HepG2 (cell line): ENCODE results near the gene SAMD14. TPM values are rescaled to one million over a fixed set of nuclear protein-coding genes. Genes with fewer than 3 reads are reported as not detected.

Source experiments
- BCL3 ChIP-seq: sonication (generic); formaldehyde crosslinking; IDR thresholded peaks from 2 replicates; pipeline ENCODE4 v1.5.1; 2020; ENCODE audit warnings: mild to moderate bottlenecking, missing genetic modification reagents, moderate library complexity
- CBX1 ChIP-seq: IDR thresholded peaks from one replicate; pipeline ENCODE4 v1.6.1; 2016; ENCODE audit warnings: antibody characterized with exemption, low read depth
- CREM ChIP-seq, 2 experiments: sonication (generic) in 1 of 2; formaldehyde crosslinking in 1 of 2; IDR thresholded peaks; 2 replicates each; pipeline versions ENCODE4 v1.4.0 to v1.6.1; 2016 to 2020; ENCODE audit warnings: antibody characterized with exemption in 1 of 2, mild to moderate bottlenecking in 1 of 2, missing genetic modification reagents in 1 of 2
- GPN1 ChIP-seq: sonication (generic); formaldehyde crosslinking; IDR thresholded peaks from 2 replicates; pipeline ENCODE4 v1.5.1; 2020; ENCODE audit warnings: missing genetic modification reagents, borderline replicate concordance
- IRX3 ChIP-seq: sonication (generic); formaldehyde crosslinking; IDR thresholded peaks from 2 replicates; pipeline ENCODE4 v1.8.1; 2023; ENCODE audit warnings: mild to moderate bottlenecking, low read depth, missing genetic modification reagents, borderline replicate concordance
- MIER2 ChIP-seq: IDR thresholded peaks from 2 replicates; pipeline ENCODE4 v1.6.1; 2016; ENCODE audit warnings: missing biosample characterization, missing genetic modification reagents
- MTA1 ChIP-seq: sonication (generic); formaldehyde crosslinking; IDR thresholded peaks from 2 replicates; pipeline ENCODE4 v1.4.0; 2020; ENCODE audit warnings: missing genetic modification reagents, mild to moderate bottlenecking, borderline replicate concordance
- MXD1 ChIP-seq: sonication (generic); formaldehyde crosslinking; IDR thresholded peaks from 2 replicates; pipeline ENCODE4 v1.4.0; 2020; ENCODE audit warnings: mild to moderate bottlenecking, missing genetic modification reagents
- TAF1 ChIP-seq: sonication (generic); formaldehyde crosslinking; IDR thresholded peaks from 2 replicates; pipeline ENCODE4 v1.4.0; 2020; ENCODE audit warnings: missing genetic modification reagents
- UBTF ChIP-seq: sonication (generic); formaldehyde crosslinking; IDR thresholded peaks from 2 replicates; pipeline ENCODE4 v1.4.0; 2020; ENCODE audit warnings: mild to moderate bottlenecking, missing genetic modification reagents
- ZBTB2 ChIP-seq: sonication (generic); formaldehyde crosslinking; IDR thresholded peaks from 2 replicates; pipeline ENCODE4 v1.8.0; 2022; ENCODE audit warnings: low read depth, missing genetic modification reagents
- ZBTB3 ChIP-seq: sonication (generic); formaldehyde crosslinking; IDR thresholded peaks from 2 replicates; pipeline ENCODE4 v1.4.0; 2020; ENCODE audit warnings: low read depth, mild to moderate bottlenecking, moderate library complexity, missing genetic modification reagents, borderline replicate concordance
- ZFY ChIP-seq: sonication (generic); formaldehyde crosslinking; IDR thresholded peaks from 2 replicates; pipeline ENCODE4 v1.4.0; 2020; ENCODE audit warnings: missing genetic modification reagents
- ZNF468 ChIP-seq: sonication (generic); formaldehyde crosslinking; IDR thresholded peaks from 2 replicates; pipeline ENCODE4 v1.8.0; 2022; ENCODE audit warnings: mild to moderate bottlenecking, moderate library complexity, missing genetic modification reagents
- ZNF513 ChIP-seq: sonication (generic); formaldehyde crosslinking; conservative IDR thresholded peaks from 2 replicates; pipeline ENCODE4 v1.5.0; 2020; ENCODE audit warnings: missing genetic modification reagents
- ZNF746 ChIP-seq: sonication (generic); formaldehyde crosslinking; IDR thresholded peaks from 2 replicates; pipeline ENCODE4 v1.8.0; 2022; ENCODE audit warnings: mild to moderate bottlenecking, missing genetic modification reagents
- ZNF879 ChIP-seq: sonication (generic); formaldehyde crosslinking; IDR thresholded peaks from 2 replicates; pipeline ENCODE4 v1.8.1; 2023; ENCODE audit warnings: missing genetic modification reagents
- ZSCAN20 ChIP-seq: sonication (generic); formaldehyde crosslinking; IDR thresholded peaks from 2 replicates; pipeline ENCODE4 v1.4.0; 2020; ENCODE audit warnings: missing genetic modification reagents, mild to moderate bottlenecking, borderline replicate concordance
- ZSCAN9 ChIP-seq: IDR thresholded peaks from 2 replicates; pipeline ENCODE4 v1.6.1; 2016; ENCODE audit warnings: borderline replicate concordance
- polyA plus RNA-seq, 8 experiments: library from polyadenylated mRNA; depleted of rRNA in 3 of 8; stranded (reverse) in 7 of 8; unstranded in 1 of 8; fragments of >200 nt; fragmentation: Illumina TruSeq in 4 of 8; extraction: Trizol in 4 of 8; gene quantifications; 2 replicates each; pipeline versions ENCODE4 v1.2.1 to v1.2.3, GENCODE V29; 2011 to 2016; ENCODE audit warnings: low read depth in 4 of 8, missing spikeins in 1 of 8, mixed read lengths in 1 of 8; ENCODE audit not compliant: insufficient read depth in 1 of 8
- total RNA-seq, 5 experiments: library from RNA; depleted of rRNA; stranded (reverse); fragments of >200 nt; fragmentation: Illumina TruSeq; extraction: Trizol; gene quantifications; 2 replicates each; pipeline ENCODE4 v1.2.3, GENCODE V29; 2016; ENCODE audit warnings: low read depth in 1 of 5

SAMD14 gene
- total and polyA plus RNA-seq, 2 of the 13 experiments (the other 11 are each of a cell fraction or from before 2014, with no cell fraction given), result 0.07 to 0.22 TPM

GRCh38 chr17:50150354-50151040 is 20.5 kb upstream of the SAMD14 start, which contains the start of gene PPP1R9B (continued):
- peak; percentile 51; the same call in 1 of the 2 replicates for TF ChIP-seq UBTF (CRISPR knock-in tag)
- peak; percentile 31; the same call in 1 of the 2 replicates for TF ChIP-seq ZSCAN20 (CRISPR knock-in tag)
- no peak for TF ChIP-seq ZNF746 (CRISPR knock-in tag)
- 0 out of 2 replicates have a peak, but pooled peaks have one; percentile 35 for TF ChIP-seq MXD1 (CRISPR knock-in tag)
- TF ChIP-seq ZSCAN9 (CRISPR knock-in tag), result no peak
- TF ChIP-seq ZNF468 (CRISPR knock-in tag), result no peak
- TF ChIP-seq BCL3 (CRISPR knock-in tag), result 0 out of 2 replicates have a peak, but pooled peaks have one; percentile 24
- no peak for TF ChIP-seq IRX3 (CRISPR knock-in tag)
- TF ChIP-seq ZBTB2 (CRISPR knock-in tag), result no peak
- peak; percentile 16; the same call in 1 of the 2 replicates for TF ChIP-seq TAF1
- no peak for TF ChIP-seq CREM (IDR thresholded peaks at IDR 0.05)
- no peak for TF ChIP-seq CREM (CRISPR knock-in tag; IDR thresholded peaks at IDR 0.05)
- no peak for TF ChIP-seq MIER2 (CRISPR knock-in tag)
- no peak for TF ChIP-seq ZBTB3 (CRISPR knock-in tag)
- no peak for TF ChIP-seq ZNF879 (CRISPR knock-in tag)
- TF ChIP-seq ZNF513, result no peak
- peak; percentile 49; the same call in 1 of the 2 replicates for TF ChIP-seq ZFY (CRISPR knock-in tag)
- peak; percentile 52; the same call in 1 of the 2 replicates for TF ChIP-seq MTA1
- TF ChIP-seq CBX1, result no peak
- TF ChIP-seq GPN1 (CRISPR knock-in tag), result no peak
